DOHH2 (cell line): ENCODE data around the gene SPIRE1.

ENCODE experiments used
- H3F3A ChIP-seq: fragments of 200-600 bp; sonication (generic), shearing (Covaris generic); 2 replicates; pipeline ENCODE4 v1.6.0; 2016; ENCODE audit warnings: antibody characterized with exemption, mild to moderate bottlenecking; ENCODE audit not compliant: control insufficient read depth, insufficient read depth
- H3K27ac ChIP-seq: fragments of 200-600 bp; sonication (generic); 2 replicates; pipeline ENCODE4 v1.5.1; 2014; ENCODE audit warnings: low read depth, mild to moderate bottlenecking, low read length, moderate library complexity
- H3K27me3 ChIP-seq: fragments of 200-600 bp; sonication (generic); 2 replicates; pipeline ENCODE4 v1.6.1; 2014; ENCODE audit warnings: mild to moderate bottlenecking, low read length, mixed read lengths; ENCODE audit not compliant: control insufficient read depth
- H3K36me3 ChIP-seq: fragments of 200-600 bp; sonication (generic); 2 replicates; pipeline ENCODE4 v1.6.1; 2014; ENCODE audit warnings: mild to moderate bottlenecking, low read length, moderate library complexity, mixed read lengths; ENCODE audit not compliant: control insufficient read depth
- H3K4me1 ChIP-seq: fragments of 200-600 bp; sonication (generic); 2 replicates; pipeline ENCODE4 v1.6.1; 2014; ENCODE audit warnings: mild to moderate bottlenecking, low read length, mixed read lengths; ENCODE audit not compliant: control insufficient read depth
- H3K4me2 ChIP-seq: fragments of 200-600 bp; sonication (generic); 2 replicates; pipeline ENCODE4 v1.6.0; 2014; ENCODE audit warnings: mild to moderate bottlenecking, low read length, moderate library complexity
- H3K4me3 ChIP-seq: fragments of 200-600 bp; sonication (generic); 2 replicates; pipeline ENCODE4 v1.5.1; 2014; ENCODE audit warnings: mild to moderate bottlenecking, low read length, mixed read lengths
- H3K79me2 ChIP-seq: fragments of 200-600 bp; sonication (generic); 2 replicates; pipeline ENCODE4 v1.6.1; 2014; ENCODE audit warnings: mild to moderate bottlenecking, low read length, mixed read lengths; ENCODE audit not compliant: control insufficient read depth
- H3K9me2 ChIP-seq: fragments of 200-600 bp; sonication (generic); replicated peaks from 2 replicates; pipeline ENCODE4 v1.6.1; 2014; ENCODE audit warnings: mild to moderate bottlenecking, low read length, mixed read lengths; ENCODE audit not compliant: control insufficient read depth
- H3K9me3 ChIP-seq: fragments of 200-600 bp; sonication (generic); 2 replicates; pipeline ENCODE4 v1.6.1; 2014; ENCODE audit warnings: antibody characterized with exemption, low read length, mixed read lengths; ENCODE audit not compliant: control insufficient read depth, insufficient read depth
- H4K20me1 ChIP-seq: fragments of 200-600 bp; sonication (generic); 2 replicates; pipeline ENCODE4 v1.6.0; 2014; ENCODE audit warnings: low read depth, mild to moderate bottlenecking, antibody characterized with exemption, low read length, moderate library complexity; ENCODE audit not compliant: control insufficient read depth, insufficient read depth
- CTCF ChIP-seq: fragments of 200-600 bp; sonication (generic); IDR thresholded peaks from one replicate; pipeline ENCODE4 v1.5.1; 2014; ENCODE audit warnings: antibody characterized with exemption, mild to moderate bottlenecking, low read depth, low read length; ENCODE audit not compliant: poor library complexity, severe bottlenecking
- EZH2phosphoT487 ChIP-seq: fragments of 200-600 bp; sonication (generic); IDR thresholded peaks from 2 replicates; pipeline ENCODE4 v1.6.1; 2017; ENCODE audit warnings: borderline replicate concordance, mild to moderate bottlenecking, antibody characterized with exemption, low read length, moderate library complexity, mixed read lengths

Gene SPIRE1

GRCh38 chr18:12432881-12433280 lies 225.0 kb downstream of the SPIRE1 start:
- Histone ChIP-seq H3K4me1 (no peaks in the 10 kb centered on the region), H3K4me2 (no peak overlapping the region), H3K79me2 (no peaks in the 10 kb centered on the region), H3K9me2 (no peaks in the 10 kb centered on the region), H3K9me3 (no peaks in the 10 kb centered on the region), H3K27me3 (no peaks in the 10 kb centered on the region), H3K4me3 (no peak overlapping the region), H3K36me3 (peaks cover 53% of the 10 kb centered on the region), H4K20me1 (no peaks in the 10 kb centered on the region), H3F3A (no peaks in the 10 kb centered on the region), H3K27ac (no peak overlapping the region)
- no peak for TF ChIP-seq CTCF
- no peak for TF ChIP-seq EZH2phosphoT487

DNA sequence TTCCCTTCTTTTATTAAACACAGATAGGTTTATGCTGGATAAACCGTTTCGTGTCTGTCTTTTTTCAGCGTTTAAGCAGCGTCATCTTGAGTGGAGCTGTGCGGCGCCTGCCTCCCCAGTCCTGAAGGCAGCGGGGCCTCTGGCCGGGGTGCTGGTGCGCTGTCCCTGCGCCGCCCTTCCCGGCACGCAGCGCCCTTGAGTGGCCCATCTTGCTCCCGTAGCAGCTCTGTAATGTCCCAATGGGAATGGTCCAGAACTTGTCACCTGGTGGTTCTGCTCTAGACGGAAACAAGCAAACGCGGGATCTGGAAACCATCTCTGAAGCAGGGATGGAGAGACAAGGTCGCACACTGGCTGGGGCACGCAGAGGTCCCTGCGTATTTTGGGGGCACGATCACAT lies 225.7 kb downstream of the SPIRE1 start:
- Histone ChIP-seq H4K20me1 (no peaks in the 10 kb centered on the region), H3K9me2 (no peaks in the 10 kb centered on the region), H3K79me2 (no peaks in the 10 kb centered on the region), H3K4me1 (no peaks in the 10 kb centered on the region), H3K4me2 (no peak overlapping the region), H3K4me3 (no peak overlapping the region), H3K27ac (no peak overlapping the region), H3K27me3 (no peaks in the 10 kb centered on the region), H3K36me3 (peaks cover 54% of the 10 kb centered on the region), H3K9me3 (no peaks in the 10 kb centered on the region), H3F3A (no peaks in the 10 kb centered on the region)
- no peak for TF ChIP-seq CTCF
- TF ChIP-seq EZH2phosphoT487: no peak

- no peaks in the 10 kb centered on the region for H3K9me2 ChIP-seq
- no peak overlapping the region for H3K4me3 ChIP-seq
- no peaks in the 10 kb centered on the region for H3K9me3 ChIP-seq
- H3K27me3 ChIP-seq: no peaks in the 10 kb centered on the region
- no peak overlapping the region for H3K27ac ChIP-seq
- H3F3A ChIP-seq: no peaks in the 10 kb centered on the region
- H3K79me2 ChIP-seq: no peaks in the 10 kb centered on the region
- no peak overlapping the region for H3K4me2 ChIP-seq
- H3K36me3 ChIP-seq: peaks cover 61% of the 10 kb centered on the region
- TF ChIP-seq EZH2phosphoT487 (no peak), CTCF (no peak)
- H3K4me1 ChIP-seq: no peaks in the 10 kb centered on the region
- no peaks in the 10 kb centered on the region for H4K20me1 ChIP-seq
Measured at GRCh38 chr18:12431561-12431960, 226.3 kb downstream of the SPIRE1 start.
